Measurements from ENCODE around the gene METTL17. TPM values are rescaled to one million over a fixed set of nuclear protein-coding genes. Genes with fewer than 3 reads are reported as not detected.
A peak's percentile ranks its signal among the peaks of the same experiment; 100 is the strongest.

METTL17 gene
- total and polyA plus RNA-seq, 8 donors, result 19.0 to 103 (median 26.8) TPM

- H3K4me1 ChIP-seq, result peaks cover 0 to 5% (median 3%) of the 10 kb centered on the region in 3 donors
- DNase-seq (no peak), FAIRE-seq (no peak), ATAC-seq (no peak)
- no peak for TF ChIP-seq CTCF (IDR thresholded peaks at IDR 0.05)
- 46 to 50% methylated on average over 3 of the region's 3 CpGs for WGBS, 2 donors
- intact Hi-C loops (cut with DNase I), result no loop called here
- no peak overlapping the region for H3K4me3 ChIP-seq
- H3K36me3 ChIP-seq, result no peaks in the 10 kb centered on the region
- no peaks in the 10 kb centered on the region for H3K27me3 ChIP-seq
- H3K9me3 ChIP-seq, result no peaks in the 10 kb centered on the region
- peak overlapping the region in 1 of 4 donors; percentile 16 for H3K27ac ChIP-seq
Observed at GRCh38 chr14:21026988-21027315, 37.2 kb downstream of the METTL17 start.

- H3K27ac ChIP-seq, result no peak within 1 kb of the TSS
- H3K4me3 ChIP-seq, result no peak within 1 kb of the TSS
- no peaks in the 10 kb centered on the region for H3K36me3 ChIP-seq
- DNase-seq (no peak), ATAC-seq (no peak), FAIRE-seq (no peak)
- TF ChIP-seq CTCF (IDR thresholded peaks at IDR 0.05), result no peak
- H3K9me3 ChIP-seq, result no peaks in the 10 kb centered on the region
- intact Hi-C loops (cut with DNase I), result no loop called here
- H3K4me1 ChIP-seq, result no peaks in the 10 kb centered on the region
- no peaks in the 10 kb centered on the region for H3K27me3 ChIP-seq
- 86 to 90% methylated on average over 5 of the region's 5 CpGs for WGBS, 2 donors
Observed at GRCh38 chr14:21029917-21030316, 40.1 kb downstream of the METTL17 start, which contains the start of gene TPPP2. Gene TPPP2 (plus strand): TSS chr14:21030217. CDS start chr14:21030582, 365 bp downstream.

DNA sequence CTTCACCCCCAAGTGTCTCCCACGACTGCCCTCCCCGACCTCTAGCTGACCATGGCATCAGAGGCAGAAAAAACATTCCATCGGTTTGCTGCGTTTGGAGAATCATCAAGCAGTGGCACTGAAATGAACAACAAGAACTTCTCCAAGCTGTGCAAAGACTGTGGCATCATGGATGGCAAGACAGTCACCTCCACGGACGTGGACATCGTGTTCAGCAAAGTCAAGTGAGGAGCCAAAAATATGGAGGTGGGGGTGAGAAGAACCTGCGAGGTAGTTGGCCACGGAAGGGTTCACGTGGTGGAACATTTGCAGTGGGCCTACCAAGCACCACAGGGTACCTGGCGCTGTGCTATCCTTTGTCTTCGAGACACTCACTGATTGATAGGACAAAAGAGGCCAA is 40.8 kb downstream of the METTL17 start:
- no peak for ATAC-seq
- intact Hi-C loops (cut with DNase I), result no loop called here
- no peaks in the 10 kb centered on the region for H3K27me3 ChIP-seq
- DNase-seq, result no peak
- 82 to 89% methylated on average over 12 of the region's 12 CpGs for WGBS, 2 donors
- H3K27ac ChIP-seq, result no peak overlapping the region
- TF ChIP-seq CTCF (IDR thresholded peaks at IDR 0.05), result no peak
- no peaks in the 10 kb centered on the region for H3K4me1 ChIP-seq
- no peaks in the 10 kb centered on the region for H3K9me3 ChIP-seq
- no peak overlapping the region for H3K4me3 ChIP-seq
- no peak for FAIRE-seq
- H3K36me3 ChIP-seq, result no peaks in the 10 kb centered on the region

DNA sequence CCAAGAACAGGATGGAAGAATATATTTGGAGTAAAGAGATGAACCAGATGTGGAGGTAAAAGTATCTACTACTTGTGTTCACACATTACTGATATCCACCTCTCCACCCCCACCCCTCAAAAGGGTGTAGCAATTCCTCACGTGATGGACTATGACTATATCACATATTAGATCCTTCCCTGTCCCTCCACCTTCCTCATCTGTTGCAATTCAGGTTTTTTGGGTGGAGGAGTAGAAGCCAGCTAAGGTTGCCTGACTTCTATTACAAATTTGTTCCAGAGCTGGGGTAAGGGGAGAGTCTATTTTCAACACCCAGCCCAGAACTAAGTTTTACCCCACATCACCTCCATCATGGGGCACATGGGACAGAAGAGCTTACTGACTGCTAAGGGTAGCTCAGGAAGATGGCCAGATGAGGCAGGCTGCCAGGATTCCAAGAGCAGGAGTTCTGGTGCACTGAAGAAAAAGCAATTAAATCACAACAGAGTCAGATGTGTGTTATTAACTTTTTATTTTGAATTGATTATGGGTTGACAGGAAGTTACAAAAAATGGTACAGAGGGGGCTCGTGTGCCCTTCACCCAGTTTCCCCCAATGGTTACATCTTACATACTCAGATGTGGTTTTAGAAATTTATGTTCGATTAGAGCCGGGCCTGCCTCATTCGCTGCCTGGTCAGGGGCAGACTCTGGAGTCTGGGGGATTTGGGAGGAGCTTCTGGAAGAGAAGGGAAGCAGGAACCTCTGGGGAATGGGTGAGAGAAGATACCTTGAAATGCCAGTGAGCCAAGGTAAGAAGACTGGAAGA is 42.7 kb downstream of the METTL17 start:
- Histone ChIP-seq H3K4me1 (no peaks in the 10 kb centered on the region), H3K27me3 (no peaks in the 10 kb centered on the region), H3K9me3 (no peaks in the 10 kb centered on the region), H3K36me3 (no peaks in the 10 kb centered on the region), H3K4me3 (no peak overlapping the region), H3K27ac (no peak overlapping the region)
- ATAC-seq, result no peak
- DNase-seq, result no peak
- WGBS, 2 donors, result 78 to 79% methylated on average over 5 of the region's 5 CpGs
- intact Hi-C loops (cut with DNase I), result no loop called here
- no peak for TF ChIP-seq CTCF (IDR thresholded peaks at IDR 0.05)
- no peak for FAIRE-seq

DNA sequence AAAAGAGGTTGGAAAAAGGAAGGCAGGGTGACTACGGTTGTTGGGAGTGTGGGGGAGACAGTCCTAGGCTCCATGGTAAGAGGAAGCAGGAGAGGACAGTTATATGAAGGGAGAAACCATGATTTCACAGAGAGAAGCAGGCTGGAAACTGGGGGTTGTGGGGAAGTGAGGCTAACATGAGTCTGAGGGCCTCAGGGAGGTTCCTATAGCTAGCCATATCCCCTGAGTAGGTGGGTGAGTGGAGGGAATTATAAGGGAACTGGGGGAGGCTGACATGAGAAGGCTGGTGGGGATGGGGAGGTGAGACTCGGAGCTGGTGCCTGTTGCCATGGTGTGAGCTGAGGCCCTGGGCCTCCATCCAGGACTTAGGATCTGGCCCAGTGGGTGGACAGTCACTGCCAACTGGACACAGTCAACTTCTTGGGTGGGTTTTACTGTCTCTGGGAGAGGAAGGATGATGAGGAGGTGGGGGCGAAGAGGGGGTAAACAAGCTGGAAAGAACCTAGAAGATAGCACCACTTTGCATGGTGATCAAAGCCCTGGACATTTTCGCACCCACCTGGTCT is 43.4 kb downstream of the METTL17 start:
- intact Hi-C loops (cut with DNase I), result no loop called here
- FAIRE-seq, result no peak
- no peak overlapping the region for H3K27ac ChIP-seq
- WGBS, 2 donors, result 88 to 91% methylated on average over 4 of the region's 4 CpGs
- no peak overlapping the region for H3K4me3 ChIP-seq
- peaks cover 0 to 1% (median 0%) of the 10 kb centered on the region in 3 donors for H3K4me1 ChIP-seq
- no peaks in the 10 kb centered on the region for H3K9me3 ChIP-seq
- ATAC-seq, result no peak
- no peaks in the 10 kb centered on the region for H3K36me3 ChIP-seq
- TF ChIP-seq CTCF (IDR thresholded peaks at IDR 0.05), result no peak
- no peaks in the 10 kb centered on the region for H3K27me3 ChIP-seq
- no peak for DNase-seq
